GM12878 (cell line): Measurements from ENCODE around the gene ADISSP. TPM values are rescaled to one million over a fixed set of nuclear protein-coding genes. Genes with fewer than 3 reads are reported as not detected.

Source experiments
- ATAC-seq: fragments of 200-7000 bp; cut with Tn5 transposase; 3 replicates; pipeline ENCODE4 v1.9.1; 2020; ENCODE audit warnings: mild to moderate bottlenecking, moderate library complexity
- BruUV-seq: library from RNA; stranded (reverse); fragments of 400-500 nt; replicated peaks from 2 replicates; lab custom pipeline; 2021; lab: Mats Ljungman, UMichigan
- CTCF ChIA-PET: fragments of 300-600 bp; sonication (Branson Sonifier 250); formaldehyde crosslinking; extraction: SDS; loops from one replicate; lab custom pipeline; 2021; ENCODE audit warnings: inconsistent platforms; lab: Yijun Ruan, JAX
- POLR2A ChIA-PET: fragments of 350-600 bp; formaldehyde crosslinking; extraction: SDS; loops from one replicate; lab custom pipeline; 2021; ENCODE audit warnings: inconsistent platforms; lab: Charles Lee
- RAD21 ChIA-PET: fragments of 300-600 bp; sonication (Branson Sonifier 250); formaldehyde crosslinking; loops from one replicate; lab custom pipeline; 2023; ENCODE audit warnings: antibody characterized with exemption; ENCODE audit not compliant: unreplicated experiment; lab: Charles Lee
- SMC1A ChIA-PET: fragments of 300-600 bp; sonication (Branson Sonifier 250); formaldehyde crosslinking; loops from one replicate; lab custom pipeline; 2023; ENCODE audit not compliant: unreplicated experiment, uncharacterized antibody; lab: Charles Lee
- DNase-seq: peaks from one replicate; pipeline ENCODE4 v3.0.0-alpha.2; 2011; ENCODE audit warnings: low read depth, low spot score
- FAIRE-seq: peaks from 3 replicates; lab custom pipeline; 2011; peaks lifted over from hg19 to GRCh38; lab: Jason Lieb, UNC
- H2AFZ ChIP-seq: 2 replicates; pipeline ENCODE4 v1.6.0; 2011; ENCODE audit warnings: low read depth, low read length, control low read depth; ENCODE audit not compliant: control insufficient read depth
- H3K27ac ChIP-seq: 2 replicates; pipeline ENCODE4 v1.5.1; 2011; ENCODE audit warnings: control low read depth; ENCODE audit not compliant: control insufficient read depth, insufficient read depth
- H3K27me3 ChIP-seq, 2 experiments: replicated peaks in 1 of 2; 2 replicates each; pipeline versions ENCODE4 v1.6.0 to v1.6.1; 2011; ENCODE audit warnings: low read length in 1 of 2; ENCODE audit not compliant: control insufficient read depth in 2 of 2, insufficient read depth in 2 of 2
- H3K36me3 ChIP-seq, 2 experiments: 2 replicates each; pipeline ENCODE4 v1.5.1; 2011; ENCODE audit warnings: low read length in 1 of 2; ENCODE audit not compliant: control insufficient read depth in 2 of 2, insufficient read depth in 2 of 2
- H3K4me1 ChIP-seq: 2 replicates; pipeline ENCODE4 v1.6.1; 2011; ENCODE audit warnings: mild to moderate bottlenecking, low read length, moderate library complexity, mixed read lengths; ENCODE audit not compliant: control insufficient read depth, insufficient read depth
- H3K4me2 ChIP-seq: 2 replicates; pipeline ENCODE4 v1.6.0; 2011; ENCODE audit warnings: control low read depth; ENCODE audit not compliant: control insufficient read depth, insufficient read depth
- H3K4me3 ChIP-seq: fragments of 200-600 bp; sonication (generic); 2 replicates; pipeline ENCODE4 v1.5.1; 2016
- H3K79me2 ChIP-seq: 2 replicates; pipeline ENCODE4 v1.6.0; 2011; ENCODE audit warnings: low read length; ENCODE audit not compliant: control insufficient read depth, insufficient read depth
- H3K9ac ChIP-seq: 2 replicates; pipeline ENCODE4 v1.8.0; 2011; ENCODE audit warnings: low read length, control low read depth, mixed read lengths; ENCODE audit not compliant: control insufficient read depth, insufficient read depth
- H3K9me3 ChIP-seq: replicated peaks from 3 replicates; pipeline ENCODE4 v1.5.1; 2011; ENCODE audit warnings: mild to moderate bottlenecking, low read length; ENCODE audit not compliant: control insufficient read depth, insufficient read depth
- H4K20me1 ChIP-seq: 2 replicates; pipeline ENCODE4 v1.6.0; 2011; ENCODE audit not compliant: control insufficient read depth, insufficient read depth
- ATF7 ChIP-seq: fragments of 450-650 bp; IDR thresholded peaks from 2 replicates; pipeline ENCODE4 v1.6.1; 2016; ENCODE audit warnings: low read depth, mild to moderate bottlenecking
- CEBPB ChIP-seq, 2 experiments: fragments of 150-350 bp in 1 of 2; IDR thresholded peaks; 2 replicates each; pipeline ENCODE4 v1.6.1; 2012 to 2014; ENCODE audit warnings: low read depth in 2 of 2, low read length in 2 of 2, borderline replicate concordance in 1 of 2, inconsistent platforms in 1 of 2
- CHD4 ChIP-seq: fragments of 200-600 bp; sonication (generic); IDR thresholded peaks from 2 replicates; pipeline ENCODE4 v1.6.1; 2016; ENCODE audit warnings: mild to moderate bottlenecking
- CREM ChIP-seq: IDR thresholded peaks from 2 replicates; pipeline ENCODE4 v1.6.1; 2014; ENCODE audit warnings: antibody characterized with exemption, low read depth
- EZH2 ChIP-seq: IDR thresholded peaks from 2 replicates; pipeline ENCODE4 v1.6.1; 2012; ENCODE audit warnings: low read depth, mild to moderate bottlenecking, control low read depth, inconsistent platforms, low read length, borderline replicate concordance; ENCODE audit not compliant: control insufficient read depth
- GABPA ChIP-seq: IDR thresholded peaks from 2 replicates; pipeline ENCODE4 v1.6.1; 2014; ENCODE audit warnings: antibody characterized with exemption, low read depth, mild to moderate bottlenecking, inconsistent platforms
- PML ChIP-seq: IDR thresholded peaks from 2 replicates; pipeline ENCODE4 v1.6.1; 2012; ENCODE audit warnings: low read length, inconsistent platforms
- RUNX3 ChIP-seq: IDR thresholded peaks from 2 replicates; pipeline ENCODE4 v1.6.1; 2012; ENCODE audit warnings: low read length, inconsistent platforms
- SPI1 ChIP-seq: IDR thresholded peaks from 2 replicates; pipeline ENCODE4 v1.6.1; 2011; ENCODE audit warnings: low read depth, mild to moderate bottlenecking, low read length, moderate library complexity, borderline replicate concordance; ENCODE audit not compliant: insufficient read depth
- YBX1 ChIP-seq: fragments of 450-650 bp; IDR thresholded peaks from 2 replicates; pipeline ENCODE4 v1.6.1; 2016; ENCODE audit warnings: antibody characterized with exemption
- WGBS: methylation state at CpG from one replicate; pipeline ENCODE4 v1.1.6; 2016; ENCODE audit warnings: low lambda C conversion rate; ENCODE audit not compliant: insufficient replicate concordance, insufficient coverage; ENCODE audit errors: missing lambda C conversion rate; 5-methylcytosine and 5-hydroxymethylcytosine counted together
- in situ Hi-C: fragments of 300-500 bp; cut with MboI; formaldehyde crosslinking; loops from 9 replicates; pipeline ENCODE4 v1.14.3; 2018; ENCODE audit warnings: mixed read lengths
- intact Hi-C: fragments of 100-400 bp; cut with micrococcal nuclease; formaldehyde crosslinking; loops from one replicate; pipeline ENCODE4 v1.14.2; 2022; ENCODE audit not compliant: unreplicated experiment
- polyA plus RNA-seq, 11 experiments: library from polyadenylated mRNA; depleted of rRNA in 4 of 11; unstranded in 6 of 11; stranded (reverse) in 5 of 11; fragments of >200 nt; fragmentation: Nextera tagmentation in 4 of 11; fragmentation: Illumina TruSeq in 1 of 11; extraction: Ambion mirVana in 4 of 11; extraction: Trizol in 1 of 11; gene quantifications; 1 replicate in 1 of 11; 2 replicates in 10 of 11; pipeline versions ENCODE4 v1.2.1 to v1.2.3, GENCODE V29; 2011 to 2016; ENCODE audit warnings: inconsistent platforms in 2 of 11, missing spikeins in 2 of 11, low read depth in 1 of 11
- total RNA-seq, 4 experiments: library from RNA; depleted of rRNA in 3 of 4; stranded (reverse); fragments of >200 nt in 3 of 4; fragmentation: Illumina TruSeq in 1 of 4; extraction: Trizol in 1 of 4; gene quantifications; 2 replicates each; pipeline versions ENCODE4 v1.2.1 to v1.2.3, GENCODE V29; 2013 to 2021
- TF ChIP-seq, protein P1 (sequence below): IDR thresholded peaks from 2 replicates; pipeline ENCODE4 v1.6.1; 2012; ENCODE audit warnings: low read depth, low read length, improper control_type of control experiment

ADISSP gene
- total and polyA plus RNA-seq, 10 of the 15 experiments (the other 5 are each of a cell fraction or from before 2014, with no cell fraction given): 0.80 to 96.3 (median 38.6) TPM

DNA sequence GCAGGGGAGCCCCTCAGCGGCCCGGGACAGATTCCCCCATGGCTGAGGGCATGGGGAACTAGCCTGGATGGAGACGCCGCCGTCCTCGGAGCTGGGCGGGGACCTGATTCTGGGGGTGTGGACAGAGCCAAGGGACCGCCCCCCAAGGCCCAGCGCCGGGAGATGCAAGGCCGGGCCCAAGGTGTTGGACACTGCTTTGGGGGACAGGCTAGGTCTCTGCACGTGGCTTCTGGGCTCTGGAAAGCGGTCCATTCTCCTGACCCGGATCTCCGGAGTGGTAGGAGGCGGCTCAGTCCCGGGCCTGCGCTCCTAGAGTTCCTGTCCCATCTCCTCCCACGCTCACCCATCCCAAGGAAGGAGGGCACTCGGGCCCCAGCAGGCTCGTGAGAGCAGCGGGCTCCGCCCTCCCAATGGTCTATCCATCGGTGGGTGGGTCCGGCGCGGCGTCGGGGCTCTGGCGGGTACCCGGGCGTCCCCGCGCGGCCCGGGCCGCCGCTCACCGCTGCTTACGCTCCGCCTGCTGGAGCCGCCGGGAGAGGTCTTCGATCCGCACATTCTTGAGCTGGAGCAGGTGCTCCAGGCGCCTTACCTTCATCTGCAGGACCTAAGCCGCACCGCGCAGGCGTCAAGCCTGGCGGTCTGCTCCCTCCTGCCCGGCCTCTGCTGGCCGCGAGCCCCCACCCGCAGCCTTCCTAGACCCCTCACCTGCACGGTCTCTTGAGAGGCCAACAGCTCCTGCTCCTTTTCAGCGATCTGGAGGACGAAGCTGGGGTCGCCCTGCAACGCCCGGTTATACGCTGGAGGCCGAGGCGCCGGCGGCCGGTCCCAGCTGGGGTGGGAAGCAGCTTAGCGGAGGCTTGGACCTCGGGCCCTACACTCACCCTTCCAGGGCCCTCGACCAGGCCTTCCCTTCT lies 10.4 kb upstream of the ADISSP start:
- ChIA-PET POLR2A (interaction anchor here (1.0 to 1.2 kb wide), 2 partner anchors 9 to 21 kb away, joined by 3 to 4 read pairs; no protein-coding TSS in a partner anchor), CTCF (interaction anchor here (0.6 to 4.2 kb wide), 6 partner anchors 10 to 101 kb away, joined by 3 to 26 read pairs (median 3); partner anchors contain the start of gene ADISSP), RAD21 (interaction anchor here (0.6 to 0.9 kb wide), 2 partner anchors 11 to 43 kb away, joined by 3 read pairs; partner anchors contain the start of genes ADISSP and AP5S1), SMC1A (no interaction called here)
- H3K4me3 ChIP-seq: peak overlapping the region; percentile 55
- H3K79me2 ChIP-seq: no peaks in the 10 kb centered on the region
- intact Hi-C loops: no loop called here
- FAIRE-seq: no peak
- peak overlapping the region; percentile 8; the same call in 1 of the 2 replicates for H3K9ac ChIP-seq
- no peaks in the 10 kb centered on the region for H4K20me1 ChIP-seq
- H3K4me1 ChIP-seq: peaks cover 12% of the 10 kb centered on the region
- no peaks in the 10 kb centered on the region; the same call in 2 of the 3 replicates for H3K9me3 ChIP-seq
- WGBS: 11% methylated on average over 54 of the region's 70 CpGs
- TF ChIP-seq RUNX3: no peak
- TF ChIP-seq CREM: no peak
- no peak for TF ChIP-seq EZH2
- TF ChIP-seq SPI1: no peak
- in situ Hi-C loops: no loop called here
- peak; percentile 58 for ATAC-seq
- no peak for DNase-seq
- no peaks in the 10 kb centered on the region for H3K36me3 ChIP-seq
- H2AFZ ChIP-seq: peak overlapping the region; percentile 83
- H3K27ac ChIP-seq: no peak overlapping the region
- peak overlapping the region; percentile 99 for H3K4me2 ChIP-seq
- H3K27me3 ChIP-seq: peaks cover 12 to 16% of the 10 kb centered on the region in 2 experiments
- BruUV-seq: no TSS peak

DNA sequence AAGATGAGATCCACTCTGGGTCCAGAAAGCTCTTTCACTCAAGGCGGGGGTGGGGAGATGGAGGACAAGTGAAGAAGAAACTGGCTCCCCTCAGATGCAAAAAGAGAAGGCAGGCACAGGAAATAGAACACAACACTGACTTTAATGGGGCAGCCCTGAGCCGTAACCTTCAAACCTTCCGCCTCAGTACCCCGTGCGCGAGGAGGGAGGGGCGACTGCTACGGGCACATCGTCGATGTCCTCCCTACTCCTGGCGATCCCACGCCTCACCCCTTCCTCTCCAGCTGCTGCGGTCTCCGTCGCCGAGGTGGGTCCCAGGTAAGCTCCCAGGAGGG lies 9.8 kb upstream of the ADISSP start:
- ATAC-seq: no peak; the same call in 2 of the 3 replicates
- ChIA-PET CTCF (interaction anchor here (4.2 kb wide), 1 partner anchor 9 kb away, joined by 26 read pairs; the partner anchor contains the start of gene ADISSP), SMC1A (interaction anchor here (0.7 kb wide), 1 partner anchor 10 kb away, joined by 3 read pairs; the partner anchor contains the start of gene ADISSP), RAD21 (no interaction called here), POLR2A (interaction anchor here (1.2 kb wide), 1 partner anchor 20 kb away, joined by 3 read pairs; no protein-coding TSS in a partner anchor)
- H2AFZ ChIP-seq: peak overlapping the region; percentile 83
- no peak for FAIRE-seq
- H3K4me2 ChIP-seq: peak overlapping the region; percentile 99
- 9% methylated on average over 16 of the region's 16 CpGs for WGBS
- H4K20me1 ChIP-seq: no peaks in the 10 kb centered on the region
- H3K79me2 ChIP-seq: no peaks in the 10 kb centered on the region
- H3K9ac ChIP-seq: peak overlapping the region; percentile 8; the same call in 1 of the 2 replicates
- H3K4me1 ChIP-seq: peaks cover 12% of the 10 kb centered on the region
- in situ Hi-C loops (no loop called here), intact Hi-C loops (no loop called here)
- H3K27ac ChIP-seq: no peak overlapping the region
- H3K9me3 ChIP-seq: no peaks in the 10 kb centered on the region; the same call in 2 of the 3 replicates
- no peaks in the 10 kb centered on the region for H3K36me3 ChIP-seq
- peaks cover 12 to 16% of the 10 kb centered on the region in 2 experiments for H3K27me3 ChIP-seq
- H3K4me3 ChIP-seq: peak overlapping the region; percentile 55
- BruUV-seq: no TSS peak
- DNase-seq: no peak
- TF ChIP-seq YBX1 (no peak), GABPA (no peak), CHD4 (no peak), PML (no peak), ATF7 (no peak), CEBPB (IDR thresholded peaks at IDR 0.05; ENCODE audit: borderline replicate concordance in 1 of 2, low read depth in 2 of 2, low read length in 2 of 2) (no peak)
- TF ChIP-seq, protein P1, sequence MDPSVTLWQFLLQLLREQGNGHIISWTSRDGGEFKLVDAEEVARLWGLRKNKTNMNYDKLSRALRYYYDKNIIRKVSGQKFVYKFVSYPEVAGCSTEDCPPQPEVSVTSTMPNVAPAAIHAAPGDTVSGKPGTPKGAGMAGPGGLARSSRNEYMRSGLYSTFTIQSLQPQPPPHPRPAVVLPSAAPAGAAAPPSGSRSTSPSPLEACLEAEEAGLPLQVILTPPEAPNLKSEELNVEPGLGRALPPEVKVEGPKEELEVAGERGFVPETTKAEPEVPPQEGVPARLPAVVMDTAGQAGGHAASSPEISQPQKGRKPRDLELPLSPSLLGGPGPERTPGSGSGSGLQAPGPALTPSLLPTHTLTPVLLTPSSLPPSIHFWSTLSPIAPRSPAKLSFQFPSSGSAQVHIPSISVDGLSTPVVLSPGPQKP: no peak
